T-helper 17 cell (primary cell): Measurements from ENCODE around the gene MAD2L1BP. TPM values are rescaled to one million over a fixed set of nuclear protein-coding genes. Genes with fewer than 3 reads are reported as not detected.

ENCODE experiments used
- ATAC-seq: fragments of 150-1000 bp; cut with Tn5 transposase; 2 replicates; pipeline ENCODE4 v1.10.0; 2021; ENCODE audit warnings: mild to moderate bottlenecking, moderate library complexity
- DNase-seq, 3 donors: peaks; one replicate each; pipeline versions ENCODE4 v3.0.0 to v3.0.0-alpha.2; 2020 to 2021
- H3K9me3 ChIP-seq: one replicate; pipeline ENCODE4 v1.7.0; 2013; ENCODE audit warnings: low read length, mild to moderate bottlenecking; ENCODE audit not compliant: control insufficient read depth, poor library complexity, severe bottlenecking
- H3K27ac Mint-ChIP-seq: one replicate; pipeline ENCODE4 v1.8.0; 2022; ENCODE audit warnings: mild to moderate bottlenecking, moderate library complexity, mixed read lengths
- H3K27me3 Mint-ChIP-seq: one replicate; pipeline ENCODE4 v1.8.0; 2022; ENCODE audit warnings: mixed read lengths
- H3K36me3 Mint-ChIP-seq: one replicate; pipeline ENCODE4 v1.8.0; 2022; ENCODE audit warnings: low read depth, mixed read lengths
- H3K4me1 Mint-ChIP-seq: one replicate; pipeline ENCODE4 v1.8.0; 2022; ENCODE audit warnings: mild to moderate bottlenecking, mixed read lengths
- H3K4me3 Mint-ChIP-seq: one replicate; pipeline ENCODE4 v1.8.0; 2022; ENCODE audit warnings: mild to moderate bottlenecking, moderate library complexity, mixed read lengths
- total RNA-seq, 4 donors: library from RNA in 2 of 4; stranded (reverse) in 2 of 4; gene quantifications; one replicate each; pipeline ENCODE4 v1.2.3 and lab custom pipeline; 2022 to 2026

The MAD2L1BP gene
- total RNA-seq, 2 donors from 2014 or later = 17.1 to 30.5 TPM

DNA sequence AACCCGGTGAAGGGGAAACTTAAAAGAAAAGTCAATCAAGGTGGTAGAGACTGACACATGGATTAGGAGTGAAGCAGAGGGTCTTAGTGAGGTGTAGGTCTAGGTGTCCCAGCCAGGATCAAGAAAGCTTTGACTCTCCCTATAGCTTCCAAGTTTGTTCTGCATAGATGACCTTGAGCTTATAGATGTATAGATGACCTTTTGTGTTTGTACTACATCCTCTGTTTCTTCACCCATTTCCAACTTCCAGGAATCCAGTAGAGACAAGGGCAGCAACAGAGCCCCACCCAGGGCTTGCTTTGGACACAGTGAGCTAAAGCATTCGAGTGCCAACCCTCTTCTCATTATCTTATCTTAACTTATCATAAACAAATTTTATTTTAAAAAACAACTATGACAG is 53.8 kb downstream of the MAD2L1BP start:
- Mint-ChIP-seq H3K4me3 (no peak overlapping the region), H3K27ac (no peak overlapping the region), H3K4me1 (peaks cover 24% of the 10 kb centered on the region), H3K27me3 (peaks cover 1% of the 10 kb centered on the region), H3K36me3 (no peaks in the 10 kb centered on the region)
- H3K9me3 ChIP-seq = no peaks in the 10 kb centered on the region
- DNase-seq (no peak), ATAC-seq (no peak)

Other genes with a start within 250 kb of the MAD2L1BP start
- gene ABCC10, start 208.3 kb upstream of the MAD2L1BP start, total RNA-seq = 10 to 100 TPM; 51.0 to 70.7 TPM
- under 1 TPM; 0.25 to 0.89 TPM for gene DLK2, start 180.3 kb upstream of the MAD2L1BP start, total RNA-seq
- gene TJAP1, start 158.3 kb upstream of the MAD2L1BP start, total RNA-seq = 10 to 100 TPM; 33.2 to 36.3 TPM
- gene LRRC73, start 125.5 kb upstream of the MAD2L1BP start, total RNA-seq = under 1 TPM; 0.37 TPM
- 10 to 100 TPM; 50.5 to 55.9 TPM for gene YIPF3, start 118.9 kb upstream of the MAD2L1BP start, total RNA-seq
- gene POLR1C, start 118.8 kb upstream of the MAD2L1BP start, total RNA-seq = 10 to 100 TPM; 51.6 to 54.9 TPM
- 10 to 100 TPM; 38.3 to 48.6 TPM for gene XPO5, start 59.8 kb upstream of the MAD2L1BP start, total RNA-seq
- gene POLH, start 59.7 kb upstream of the MAD2L1BP start, total RNA-seq = 10 to 100 TPM; 13.0 to 13.3 TPM
- 10 to 100 TPM; 49.3 to 65.3 TPM for gene GTPBP2, start 6.6 kb upstream of the MAD2L1BP start, total RNA-seq
- under 1 TPM in 1 of 2 donors, not detected in 1; 0.29 TPM for gene RSPH9, start 9.2 kb downstream of the MAD2L1BP start, total RNA-seq
- 10 to 100 TPM; 24.2 to 29.8 TPM for gene MRPS18A, start 52.0 kb downstream of the MAD2L1BP start, total RNA-seq
- 1 to 10 TPM; 5.6 to 6.3 TPM for gene VEGFA, start 134.4 kb downstream of the MAD2L1BP start, total RNA-seq